Measurements from ENCODE around the gene TMEM26. TPM values are rescaled to one million over a fixed set of nuclear protein-coding genes. Genes with fewer than 3 reads are reported as not detected.

Gene TMEM26
- total RNA-seq, 1 donor from 2014 or later: not detected

DNA sequence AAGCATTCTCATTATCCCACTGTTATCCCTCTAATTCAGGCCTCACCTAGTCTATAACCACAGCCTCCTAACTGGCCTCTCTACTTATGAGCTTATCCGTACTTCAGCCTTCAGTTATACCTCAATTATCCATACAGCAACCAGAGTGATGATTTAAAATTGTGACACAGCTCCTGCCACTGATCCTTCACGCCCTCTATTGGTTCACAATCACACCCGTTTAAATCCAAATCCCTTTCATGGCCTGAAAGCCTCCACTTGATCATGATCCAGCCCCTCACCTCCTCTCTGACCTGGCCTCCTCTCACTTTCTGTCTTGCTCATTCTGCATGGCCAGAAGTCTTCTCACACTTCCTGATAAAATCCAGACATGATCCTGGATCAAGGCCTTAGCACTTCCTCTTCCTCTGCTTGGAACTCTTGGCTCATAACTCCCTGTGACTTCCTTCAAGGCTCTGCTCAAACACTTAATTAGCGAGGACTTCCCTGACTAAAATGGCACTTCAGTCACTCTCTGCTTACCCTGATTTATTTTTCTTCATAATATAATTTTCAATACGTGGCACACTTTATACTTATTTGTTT is 19.0 kb upstream of the TMEM26 start:
- Mint-ChIP-seq H3K9me3 (no peaks in the 10 kb centered on the region), H3K4me1 (ENCODE audit: low read depth) (no peaks in the 10 kb centered on the region), H3K4me3 (ENCODE audit: low read depth) (no peak overlapping the region), H3K27ac (no peak overlapping the region), H3K27me3 (ENCODE audit: low read depth) (peaks cover 4% of the 10 kb centered on the region), H3K36me3 (ENCODE audit: low read depth) (no peaks in the 10 kb centered on the region)
- no peak for DNase-seq (ENCODE audit: low spot score)
- intact Hi-C loops (cut with micrococcal nuclease): no loop called here

- no peak overlapping the region for H3K4me3 Mint-ChIP-seq (ENCODE audit: low read depth)
- no peak overlapping the region for H3K27ac Mint-ChIP-seq
- H3K36me3 Mint-ChIP-seq (ENCODE audit: low read depth): no peaks in the 10 kb centered on the region
- H3K4me1 Mint-ChIP-seq (ENCODE audit: low read depth): no peaks in the 10 kb centered on the region
- H3K9me3 Mint-ChIP-seq: no peaks in the 10 kb centered on the region
- intact Hi-C loops (cut with micrococcal nuclease): no loop called here
- H3K27me3 Mint-ChIP-seq (ENCODE audit: low read depth): peaks cover 4% of the 10 kb centered on the region
- DNase-seq (ENCODE audit: low spot score): no peak
These were observed 18.3 kb upstream of the TMEM26 start for GRCh38 chr10:61471491-61471890.

GRCh38 chr10:61470740-61471139 is 17.6 kb upstream of the TMEM26 start:
- Mint-ChIP-seq H3K4me3 (ENCODE audit: low read depth) (no peak overlapping the region), H3K27ac (no peak overlapping the region), H3K4me1 (ENCODE audit: low read depth) (no peaks in the 10 kb centered on the region), H3K27me3 (ENCODE audit: low read depth) (peaks cover 2% of the 10 kb centered on the region), H3K36me3 (ENCODE audit: low read depth) (no peaks in the 10 kb centered on the region), H3K9me3 (no peaks in the 10 kb centered on the region)
- DNase-seq (ENCODE audit: low spot score): no peak
- intact Hi-C loops (cut with micrococcal nuclease): no loop called here

- DNase-seq (ENCODE audit: low spot score): no peak
- Mint-ChIP-seq H3K27ac (no peak overlapping the region), H3K27me3 (ENCODE audit: low read depth) (no peaks in the 10 kb centered on the region), H3K9me3 (no peaks in the 10 kb centered on the region), H3K4me3 (ENCODE audit: low read depth) (no peak overlapping the region), H3K4me1 (ENCODE audit: low read depth) (no peaks in the 10 kb centered on the region), H3K36me3 (ENCODE audit: low read depth) (no peaks in the 10 kb centered on the region)
- intact Hi-C loops (cut with micrococcal nuclease): no loop called here
These were observed 12.9 kb upstream of the TMEM26 start for GRCh38 chr10:61465901-61466632.

- Mint-ChIP-seq H3K36me3 (ENCODE audit: low read depth) (no peaks in the 10 kb centered on the region), H3K27ac (no peak overlapping the region), H3K27me3 (ENCODE audit: low read depth) (no peaks in the 10 kb centered on the region), H3K4me1 (ENCODE audit: low read depth) (no peaks in the 10 kb centered on the region), H3K9me3 (no peaks in the 10 kb centered on the region), H3K4me3 (ENCODE audit: low read depth) (no peak overlapping the region)
- no peak for DNase-seq (ENCODE audit: low spot score)
- intact Hi-C loops (cut with micrococcal nuclease): no loop called here
These were observed 12.0 kb upstream of the TMEM26 start for GRCh38 chr10:61465171-61465496.

GRCh38 chr10:61464461-61465170 is 11.4 kb upstream of the TMEM26 start:
- DNase-seq (ENCODE audit: low spot score): no peak
- H3K4me3 Mint-ChIP-seq (ENCODE audit: low read depth): no peak overlapping the region
- no peaks in the 10 kb centered on the region for H3K4me1 Mint-ChIP-seq (ENCODE audit: low read depth)
- no peaks in the 10 kb centered on the region for H3K9me3 Mint-ChIP-seq
- intact Hi-C loops (cut with micrococcal nuclease): no loop called here
- H3K27me3 Mint-ChIP-seq (ENCODE audit: low read depth): peaks cover 1% of the 10 kb centered on the region
- H3K36me3 Mint-ChIP-seq (ENCODE audit: low read depth): no peaks in the 10 kb centered on the region
- no peak overlapping the region for H3K27ac Mint-ChIP-seq

GRCh38 chr10:61463035-61463909 is 10.1 kb upstream of the TMEM26 start:
- intact Hi-C loops (cut with micrococcal nuclease): no loop called here
- peaks cover 1% of the 10 kb centered on the region for H3K27me3 Mint-ChIP-seq (ENCODE audit: low read depth)
- H3K27ac Mint-ChIP-seq: no peak overlapping the region
- H3K4me3 Mint-ChIP-seq (ENCODE audit: low read depth): no peak overlapping the region
- no peaks in the 10 kb centered on the region for H3K36me3 Mint-ChIP-seq (ENCODE audit: low read depth)
- H3K9me3 Mint-ChIP-seq: no peaks in the 10 kb centered on the region
- H3K4me1 Mint-ChIP-seq (ENCODE audit: low read depth): no peaks in the 10 kb centered on the region
- DNase-seq (ENCODE audit: low spot score): no peak

DNA sequence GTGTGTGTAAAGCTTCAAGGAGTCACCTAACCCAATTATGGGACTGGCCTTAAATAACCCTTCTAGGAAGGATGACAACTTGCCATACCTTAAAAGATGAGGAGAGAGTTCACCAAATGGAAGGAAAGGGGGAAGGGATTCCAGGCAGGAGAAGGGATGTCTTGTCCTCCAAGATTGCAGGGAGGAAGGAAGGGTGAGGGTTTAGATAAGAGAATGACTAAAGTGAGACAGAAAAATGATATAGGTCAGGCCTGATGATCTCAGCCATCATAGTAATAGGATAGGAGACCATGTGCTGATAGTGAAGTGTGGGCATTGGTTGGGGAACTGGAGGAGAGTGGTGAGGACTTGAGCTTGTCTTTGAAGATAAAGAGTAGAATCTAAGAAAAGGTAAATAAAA is 7.7 kb upstream of the TMEM26 start:
- H3K27ac Mint-ChIP-seq: no peak overlapping the region
- no peak overlapping the region for H3K4me3 Mint-ChIP-seq (ENCODE audit: low read depth)
- H3K9me3 Mint-ChIP-seq: no peaks in the 10 kb centered on the region
- H3K36me3 Mint-ChIP-seq (ENCODE audit: low read depth): no peaks in the 10 kb centered on the region
- no peak for DNase-seq (ENCODE audit: low spot score)
- no peaks in the 10 kb centered on the region for H3K4me1 Mint-ChIP-seq (ENCODE audit: low read depth)
- peaks cover 4% of the 10 kb centered on the region for H3K27me3 Mint-ChIP-seq (ENCODE audit: low read depth)
- intact Hi-C loops (cut with micrococcal nuclease): no loop called here

DNA sequence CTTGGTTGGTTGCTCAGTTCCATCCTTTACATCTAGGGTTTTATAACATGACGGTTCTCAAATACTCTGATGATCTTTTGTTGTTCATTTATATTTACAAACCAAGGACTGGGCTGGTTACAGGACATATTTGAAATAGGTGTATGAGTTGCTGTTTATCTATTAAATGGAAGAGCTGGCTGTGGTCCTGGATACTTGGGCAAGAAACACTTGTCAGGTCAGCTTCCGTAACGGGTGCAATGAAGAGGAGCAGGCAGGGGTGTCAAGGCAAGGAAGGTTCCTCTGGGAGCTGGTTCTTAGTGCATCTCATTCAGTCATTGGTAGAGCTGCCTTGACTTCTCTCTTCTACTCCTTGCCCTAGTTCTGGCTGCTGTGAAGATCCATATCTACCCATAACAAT is 4.8 kb upstream of the TMEM26 start:
- no peaks in the 10 kb centered on the region for H3K4me1 Mint-ChIP-seq (ENCODE audit: low read depth)
- no peaks in the 10 kb centered on the region for H3K9me3 Mint-ChIP-seq
- peaks cover 21% of the 10 kb centered on the region for H3K27me3 Mint-ChIP-seq (ENCODE audit: low read depth)
- H3K4me3 Mint-ChIP-seq (ENCODE audit: low read depth): no peak overlapping the region
- no peak overlapping the region for H3K27ac Mint-ChIP-seq
- no peaks in the 10 kb centered on the region for H3K36me3 Mint-ChIP-seq (ENCODE audit: low read depth)
- intact Hi-C loops (cut with micrococcal nuclease): no loop called here
- no peak for DNase-seq (ENCODE audit: low spot score)

GRCh38 chr10:61456095-61456789 is 3.1 kb upstream of the TMEM26 start:
- Mint-ChIP-seq H3K4me1 (ENCODE audit: low read depth) (peaks cover 7% of the 10 kb centered on the region), H3K4me3 (ENCODE audit: low read depth) (no peak overlapping the region), H3K9me3 (no peaks in the 10 kb centered on the region), H3K27ac (no peak overlapping the region), H3K27me3 (ENCODE audit: low read depth) (peaks cover 36% of the 10 kb centered on the region), H3K36me3 (ENCODE audit: low read depth) (no peaks in the 10 kb centered on the region)
- intact Hi-C loops (cut with micrococcal nuclease): no loop called here
- no peak for DNase-seq (ENCODE audit: low spot score)

GRCh38 chr10:61455656-61456055 is 2.5 kb upstream of the TMEM26 start:
- intact Hi-C loops (cut with micrococcal nuclease): no loop called here
- H3K27ac Mint-ChIP-seq: no peak overlapping the region
- H3K4me1 Mint-ChIP-seq (ENCODE audit: low read depth): peaks cover 7% of the 10 kb centered on the region
- no peak for DNase-seq (ENCODE audit: low spot score)
- H3K36me3 Mint-ChIP-seq (ENCODE audit: low read depth): no peaks in the 10 kb centered on the region
- H3K9me3 Mint-ChIP-seq: no peaks in the 10 kb centered on the region
- no peak overlapping the region for H3K4me3 Mint-ChIP-seq (ENCODE audit: low read depth)
- H3K27me3 Mint-ChIP-seq (ENCODE audit: low read depth): peaks cover 40% of the 10 kb centered on the region

GRCh38 chr10:61454541-61454940 is 1.4 kb upstream of the TMEM26 start:
- Mint-ChIP-seq H3K27me3 (ENCODE audit: low read depth) (peaks cover 38% of the 10 kb centered on the region), H3K4me3 (ENCODE audit: low read depth) (no peak overlapping the region), H3K27ac (no peak overlapping the region), H3K4me1 (ENCODE audit: low read depth) (peaks cover 7% of the 10 kb centered on the region), H3K36me3 (ENCODE audit: low read depth) (no peaks in the 10 kb centered on the region), H3K9me3 (no peaks in the 10 kb centered on the region)
- no peak for DNase-seq (ENCODE audit: low spot score)
- intact Hi-C loops (cut with micrococcal nuclease): no loop called here

Measured in activated T-helper 2 cell treated with anti-CD3 and anti-CD28 coated beads, Interferon-gamma antibody, Interleukin-2, Interleukin-4, amounts not matched to agents 10 μg/mL and 5 μg/mL and 100 μg/mL, durations not matched to agents 14 hours and 24 hours and 36 hours (primary cell).